DOHH2 (cell line): ENCODE measurements around the gene ARHGEF1.

Source experiments
- CTCF ChIP-seq: fragments of 200-600 bp; sonication (generic); IDR thresholded peaks from one replicate; pipeline ENCODE4 v1.5.1; 2014; ENCODE audit warnings: antibody characterized with exemption, mild to moderate bottlenecking, low read depth, low read length; ENCODE audit not compliant: poor library complexity, severe bottlenecking
- EZH2phosphoT487 ChIP-seq: fragments of 200-600 bp; sonication (generic); IDR thresholded peaks from 2 replicates; pipeline ENCODE4 v1.6.1; 2017; ENCODE audit warnings: borderline replicate concordance, mild to moderate bottlenecking, antibody characterized with exemption, low read length, moderate library complexity, mixed read lengths

- no peak for TF ChIP-seq CTCF
- TF ChIP-seq EZH2phosphoT487 = no peak
Observed at GRCh38 chr19:41936416-41936850, 53.4 kb downstream of the ARHGEF1 start.
